ENCODE data around the gene CFAP61.

DNA sequence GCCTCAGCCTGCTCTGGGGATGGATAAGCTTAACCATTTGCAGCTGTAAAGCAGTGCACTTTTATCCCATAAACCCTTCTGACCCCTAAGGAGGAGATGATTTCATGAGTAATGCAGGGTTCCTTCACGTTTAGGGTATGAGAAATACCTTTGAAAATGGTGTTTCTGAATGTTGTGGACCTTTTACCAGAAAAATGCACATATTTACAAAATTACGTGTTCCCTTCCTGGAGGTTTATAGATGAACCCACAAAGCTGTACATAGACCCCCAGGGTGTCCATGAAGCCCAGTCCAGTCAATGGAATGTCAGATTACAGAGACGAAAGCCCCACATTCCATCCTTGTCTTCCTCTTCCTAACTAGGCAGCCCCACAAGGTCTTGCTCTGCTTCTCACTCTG is 237.0 kb downstream of the CFAP61 start:
- TF ChIP-seq, protein P1, sequence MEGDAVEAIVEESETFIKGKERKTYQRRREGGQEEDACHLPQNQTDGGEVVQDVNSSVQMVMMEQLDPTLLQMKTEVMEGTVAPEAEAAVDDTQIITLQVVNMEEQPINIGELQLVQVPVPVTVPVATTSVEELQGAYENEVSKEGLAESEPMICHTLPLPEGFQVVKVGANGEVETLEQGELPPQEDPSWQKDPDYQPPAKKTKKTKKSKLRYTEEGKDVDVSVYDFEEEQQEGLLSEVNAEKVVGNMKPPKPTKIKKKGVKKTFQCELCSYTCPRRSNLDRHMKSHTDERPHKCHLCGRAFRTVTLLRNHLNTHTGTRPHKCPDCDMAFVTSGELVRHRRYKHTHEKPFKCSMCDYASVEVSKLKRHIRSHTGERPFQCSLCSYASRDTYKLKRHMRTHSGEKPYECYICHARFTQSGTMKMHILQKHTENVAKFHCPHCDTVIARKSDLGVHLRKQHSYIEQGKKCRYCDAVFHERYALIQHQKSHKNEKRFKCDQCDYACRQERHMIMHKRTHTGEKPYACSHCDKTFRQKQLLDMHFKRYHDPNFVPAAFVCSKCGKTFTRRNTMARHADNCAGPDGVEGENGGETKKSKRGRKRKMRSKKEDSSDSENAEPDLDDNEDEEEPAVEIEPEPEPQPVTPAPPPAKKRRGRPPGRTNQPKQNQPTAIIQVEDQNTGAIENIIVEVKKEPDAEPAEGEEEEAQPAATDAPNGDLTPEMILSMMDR (IDR thresholded peaks at IDR 0.05), result no peak
- no peak for TF ChIP-seq POLR2A (IDR thresholded peaks at IDR 0.05)

Data from heart left ventricle (tissue), 13 donors.